ENCODE measurements around the gene XIRP1. TPM values are rescaled to one million over a fixed set of nuclear protein-coding genes. Genes with fewer than 3 reads are reported as not detected.

XIRP1 gene
- polyA plus RNA-seq, 1 experiment, result 0.04 TPM

DNA sequence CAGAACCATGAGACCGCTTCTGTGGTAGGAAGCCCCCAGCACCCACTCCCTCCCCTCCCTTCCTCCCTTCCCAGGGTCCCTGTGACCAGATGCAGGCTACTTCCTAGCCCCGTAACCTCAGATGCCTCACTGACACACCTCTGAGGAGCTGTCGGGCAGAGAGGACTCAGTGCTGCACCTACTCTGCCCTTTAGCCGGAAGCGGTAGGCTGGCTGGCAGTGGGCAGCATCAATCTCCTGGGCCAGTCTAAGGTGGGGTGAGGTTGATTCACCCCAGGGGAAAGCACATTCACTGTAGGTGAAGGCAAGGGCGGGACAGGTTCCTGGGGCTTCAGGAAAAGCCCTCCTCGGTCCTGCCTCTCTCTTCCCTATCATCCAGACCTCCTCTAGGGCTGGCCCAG lies 58.1 kb downstream of the XIRP1 start:
- no peak for DNase-seq (ENCODE audit: low read depth)
- H3K27me3 ChIP-seq (ENCODE audit: control insufficient read depth, insufficient read depth, low read length), result no peaks in the 10 kb centered on the region
- TF ChIP-seq, protein P1, sequence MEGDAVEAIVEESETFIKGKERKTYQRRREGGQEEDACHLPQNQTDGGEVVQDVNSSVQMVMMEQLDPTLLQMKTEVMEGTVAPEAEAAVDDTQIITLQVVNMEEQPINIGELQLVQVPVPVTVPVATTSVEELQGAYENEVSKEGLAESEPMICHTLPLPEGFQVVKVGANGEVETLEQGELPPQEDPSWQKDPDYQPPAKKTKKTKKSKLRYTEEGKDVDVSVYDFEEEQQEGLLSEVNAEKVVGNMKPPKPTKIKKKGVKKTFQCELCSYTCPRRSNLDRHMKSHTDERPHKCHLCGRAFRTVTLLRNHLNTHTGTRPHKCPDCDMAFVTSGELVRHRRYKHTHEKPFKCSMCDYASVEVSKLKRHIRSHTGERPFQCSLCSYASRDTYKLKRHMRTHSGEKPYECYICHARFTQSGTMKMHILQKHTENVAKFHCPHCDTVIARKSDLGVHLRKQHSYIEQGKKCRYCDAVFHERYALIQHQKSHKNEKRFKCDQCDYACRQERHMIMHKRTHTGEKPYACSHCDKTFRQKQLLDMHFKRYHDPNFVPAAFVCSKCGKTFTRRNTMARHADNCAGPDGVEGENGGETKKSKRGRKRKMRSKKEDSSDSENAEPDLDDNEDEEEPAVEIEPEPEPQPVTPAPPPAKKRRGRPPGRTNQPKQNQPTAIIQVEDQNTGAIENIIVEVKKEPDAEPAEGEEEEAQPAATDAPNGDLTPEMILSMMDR (IDR thresholded peaks at IDR 0.05; ENCODE audit: insufficient read depth, low read depth, low read length), result no peak
- H3K4me3 ChIP-seq (ENCODE audit: low read depth, low read length), result no peak overlapping the region
- POLR2A ChIA-PET, result no interaction called here
- CTCF ChIA-PET, result interaction anchor here (0.8 to 10.2 kb wide), 6 partner anchors 10 to 157 kb away, joined by 3 to 66 read pairs (median 4); partner anchors contain the start of gene XIRP1
- peaks cover 2% of the 10 kb centered on the region; the same call in 1 of the 2 replicates for H3K36me3 ChIP-seq (ENCODE audit: control insufficient read depth, insufficient read depth, low read length)

DNA sequence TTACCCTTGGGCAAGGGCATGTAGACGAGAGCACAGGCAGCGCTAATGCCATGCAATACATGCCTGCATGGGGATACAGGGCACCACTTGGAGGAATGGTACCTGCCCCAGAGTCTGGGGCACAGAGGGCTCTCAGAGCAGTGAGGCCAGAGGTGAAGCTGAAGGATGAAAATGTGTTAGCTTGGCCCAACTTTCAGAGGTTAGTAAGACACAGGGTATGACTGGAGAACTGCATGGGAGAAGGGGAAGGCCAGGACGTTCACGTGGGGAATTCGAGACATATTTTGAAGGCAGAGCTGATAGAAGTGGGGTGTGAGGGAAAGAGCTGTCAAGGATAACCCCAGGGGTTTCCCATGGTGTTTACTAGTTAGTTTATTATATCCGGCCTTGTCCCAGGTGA lies 58.6 kb downstream of the XIRP1 start:
- ChIA-PET POLR2A (no interaction called here), CTCF (interaction anchor here (0.8 to 10.2 kb wide), 7 partner anchors 10 to 158 kb away, joined by 3 to 66 read pairs (median 3); partner anchors contain the start of gene XIRP1)
- TF ChIP-seq, protein P1 (IDR thresholded peaks at IDR 0.05; ENCODE audit: insufficient read depth, low read depth, low read length), result no peak
- Histone ChIP-seq H3K27me3 (ENCODE audit: control insufficient read depth, insufficient read depth, low read length) (no peaks in the 10 kb centered on the region), H3K4me3 (ENCODE audit: low read depth, low read length) (no peak overlapping the region), H3K36me3 (ENCODE audit: control insufficient read depth, insufficient read depth, low read length) (peaks cover 2% of the 10 kb centered on the region; the same call in 1 of the 2 replicates)
- no peak for DNase-seq (ENCODE audit: low read depth)

Small RNA genes lying within 50 kb of the gene (small RNA-seq; reads per million reads assigned to genes)
- gene RF00017 (ENCODE audit: insufficient read length, low read depth, low replicate concordance), result not detected

Other genes with a start within 250 kb of the XIRP1 start
- gene SCN11A, start 140.7 kb downstream of the XIRP1 start, polyA plus RNA-seq (2011; rRNA removed), result 0.02 and 0.04 TPM in 2 replicates
- 20.1 and 33.0 TPM in 2 replicates for gene WDR48, start 140.6 kb downstream of the XIRP1 start, polyA plus RNA-seq (2011; rRNA removed)
- 58.3 and 87.0 TPM in 2 replicates for gene GORASP1, start 85.0 kb downstream of the XIRP1 start, polyA plus RNA-seq (2011; rRNA removed)
- gene TTC21A, start 84.9 kb downstream of the XIRP1 start, polyA plus RNA-seq (2011; rRNA removed), result 2.3 and 3.1 TPM in 2 replicates
- 8.1 and 14.8 TPM in 2 replicates for gene CSRNP1, start 39.0 kb downstream of the XIRP1 start, polyA plus RNA-seq (2011; rRNA removed)
- 0.45 and 0.51 TPM in 2 replicates for gene CX3CR1, start 87.4 kb upstream of the XIRP1 start, polyA plus RNA-seq (2011; rRNA removed)
- not detected in 2 replicates for gene CCR8, start 137.1 kb upstream of the XIRP1 start, polyA plus RNA-seq (2011; rRNA removed)
- 48.7 and 49.8 TPM in 2 replicates for gene SLC25A38, start 190.8 kb upstream of the XIRP1 start, polyA plus RNA-seq (2011; rRNA removed)
- 3,181 and 4,053 TPM in 2 replicates for gene RPSA, start 214.1 kb upstream of the XIRP1 start, polyA plus RNA-seq (2011; rRNA removed)

Measured in BJ (cell line).